BE2C (cell line): ENCODE data around the gene MATN1.

Experiments used
- DNase-seq: peaks from one replicate; pipeline ENCODE4 v3.0.0-alpha.2; 2020
- H3K27me3 ChIP-seq: fragments of 250-450 bp; sonication (Bioruptor Pico); 2 replicates; pipeline ENCODE4 v1.5.1; 2020; ENCODE audit warnings: mild to moderate bottlenecking
- H3K36me3 ChIP-seq: fragments of 250-450 bp; sonication (Bioruptor Pico); 2 replicates; pipeline ENCODE4 v1.5.1; 2020; ENCODE audit warnings: mild to moderate bottlenecking
- H3K4me1 ChIP-seq: fragments of 250-450 bp; sonication (Bioruptor Pico); 2 replicates; pipeline ENCODE4 v1.5.1; 2020
- H3K4me3 ChIP-seq: 2 replicates; pipeline ENCODE4 v1.5.1; 2011; ENCODE audit warnings: low read depth, low read length
- H3K9me3 ChIP-seq: fragments of 250-450 bp; sonication (Bioruptor Pico); 2 replicates; pipeline ENCODE4 v1.5.1; 2020
- TF ChIP-seq, protein P1 (sequence below): IDR thresholded peaks from 2 replicates; pipeline ENCODE4 v1.5.1; 2012; ENCODE audit warnings: mild to moderate bottlenecking, low read depth, low read length

MATN1 gene

DNA sequence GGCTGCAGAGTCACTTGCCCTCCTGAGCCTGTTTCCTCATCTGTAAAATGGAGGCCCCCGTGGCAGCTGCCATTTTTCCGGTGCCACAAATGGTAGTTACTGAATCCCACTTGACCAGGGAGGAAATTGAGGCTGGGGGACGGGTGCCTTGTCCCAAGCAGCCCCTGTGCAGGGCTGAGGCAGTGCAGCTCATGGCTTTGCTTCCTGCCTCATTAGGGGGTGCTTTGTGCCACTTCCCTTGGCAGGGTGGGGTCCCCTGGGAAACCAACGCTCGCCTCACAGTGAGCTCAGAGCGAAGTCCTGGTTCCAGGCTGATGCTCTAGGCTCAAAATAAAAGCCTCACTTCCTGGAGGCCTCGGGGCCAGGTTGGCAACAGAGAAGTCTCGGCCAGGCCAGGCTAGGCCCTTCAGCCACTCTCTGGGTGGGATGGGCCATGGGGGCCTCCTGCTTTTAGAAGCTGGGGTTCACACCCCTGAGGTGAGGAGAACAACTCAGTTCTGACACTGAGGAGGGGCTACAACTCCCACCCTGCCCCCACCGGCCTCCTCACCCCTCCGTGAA is 27.4 kb upstream of the MATN1 start:
- Histone ChIP-seq H3K4me1 (no peaks in the 10 kb centered on the region), H3K27me3 (no peaks in the 10 kb centered on the region), H3K36me3 (no peaks in the 10 kb centered on the region), H3K9me3 (no peaks in the 10 kb centered on the region), H3K4me3 (no peak overlapping the region)
- DNase-seq, result no peak
- TF ChIP-seq, protein P1, sequence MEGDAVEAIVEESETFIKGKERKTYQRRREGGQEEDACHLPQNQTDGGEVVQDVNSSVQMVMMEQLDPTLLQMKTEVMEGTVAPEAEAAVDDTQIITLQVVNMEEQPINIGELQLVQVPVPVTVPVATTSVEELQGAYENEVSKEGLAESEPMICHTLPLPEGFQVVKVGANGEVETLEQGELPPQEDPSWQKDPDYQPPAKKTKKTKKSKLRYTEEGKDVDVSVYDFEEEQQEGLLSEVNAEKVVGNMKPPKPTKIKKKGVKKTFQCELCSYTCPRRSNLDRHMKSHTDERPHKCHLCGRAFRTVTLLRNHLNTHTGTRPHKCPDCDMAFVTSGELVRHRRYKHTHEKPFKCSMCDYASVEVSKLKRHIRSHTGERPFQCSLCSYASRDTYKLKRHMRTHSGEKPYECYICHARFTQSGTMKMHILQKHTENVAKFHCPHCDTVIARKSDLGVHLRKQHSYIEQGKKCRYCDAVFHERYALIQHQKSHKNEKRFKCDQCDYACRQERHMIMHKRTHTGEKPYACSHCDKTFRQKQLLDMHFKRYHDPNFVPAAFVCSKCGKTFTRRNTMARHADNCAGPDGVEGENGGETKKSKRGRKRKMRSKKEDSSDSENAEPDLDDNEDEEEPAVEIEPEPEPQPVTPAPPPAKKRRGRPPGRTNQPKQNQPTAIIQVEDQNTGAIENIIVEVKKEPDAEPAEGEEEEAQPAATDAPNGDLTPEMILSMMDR, result no peak

DNA sequence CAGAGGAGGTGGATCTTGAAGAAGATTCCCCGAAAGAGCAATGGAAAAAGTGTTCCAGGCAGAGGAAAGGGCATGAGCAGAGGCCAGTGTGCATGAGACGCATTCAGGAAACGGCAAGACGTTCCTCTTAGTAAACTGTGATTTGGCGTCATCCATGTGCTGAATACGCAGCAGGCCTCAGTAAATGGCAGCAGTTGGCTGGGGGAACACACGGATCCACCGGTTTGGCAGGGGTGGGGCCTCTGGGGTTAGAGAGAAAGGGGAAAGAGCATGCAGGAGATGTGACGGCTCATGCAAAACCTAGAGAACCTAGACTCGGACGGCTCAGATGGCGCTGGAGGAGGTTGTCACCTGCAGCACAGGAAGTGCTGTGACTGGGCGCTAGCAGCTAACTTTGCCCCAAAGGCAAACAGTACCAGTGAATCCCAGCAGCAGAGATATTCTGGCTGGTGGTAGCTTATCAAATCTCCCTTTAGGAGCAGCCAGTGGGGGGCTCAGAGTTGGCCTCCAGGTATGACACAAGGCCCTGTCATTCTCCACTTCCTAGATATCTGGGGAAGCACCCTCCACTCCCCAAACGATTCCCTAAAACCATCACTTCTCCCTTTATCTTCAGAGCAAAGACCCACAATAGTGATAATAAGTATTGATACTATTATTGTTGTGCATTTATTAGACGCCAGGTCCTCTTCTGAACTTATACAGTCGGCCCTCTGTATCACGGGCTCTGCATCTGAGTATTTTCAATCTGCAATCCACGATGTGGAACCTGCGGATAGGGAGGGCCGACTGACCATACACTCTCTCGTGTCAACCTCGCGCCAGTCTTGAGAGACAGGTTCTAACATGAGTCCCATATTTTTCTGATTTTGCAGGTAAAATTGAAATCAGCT is 26.6 kb upstream of the MATN1 start:
- H3K27me3 ChIP-seq, result no peaks in the 10 kb centered on the region
- no peaks in the 10 kb centered on the region for H3K4me1 ChIP-seq

DNA sequence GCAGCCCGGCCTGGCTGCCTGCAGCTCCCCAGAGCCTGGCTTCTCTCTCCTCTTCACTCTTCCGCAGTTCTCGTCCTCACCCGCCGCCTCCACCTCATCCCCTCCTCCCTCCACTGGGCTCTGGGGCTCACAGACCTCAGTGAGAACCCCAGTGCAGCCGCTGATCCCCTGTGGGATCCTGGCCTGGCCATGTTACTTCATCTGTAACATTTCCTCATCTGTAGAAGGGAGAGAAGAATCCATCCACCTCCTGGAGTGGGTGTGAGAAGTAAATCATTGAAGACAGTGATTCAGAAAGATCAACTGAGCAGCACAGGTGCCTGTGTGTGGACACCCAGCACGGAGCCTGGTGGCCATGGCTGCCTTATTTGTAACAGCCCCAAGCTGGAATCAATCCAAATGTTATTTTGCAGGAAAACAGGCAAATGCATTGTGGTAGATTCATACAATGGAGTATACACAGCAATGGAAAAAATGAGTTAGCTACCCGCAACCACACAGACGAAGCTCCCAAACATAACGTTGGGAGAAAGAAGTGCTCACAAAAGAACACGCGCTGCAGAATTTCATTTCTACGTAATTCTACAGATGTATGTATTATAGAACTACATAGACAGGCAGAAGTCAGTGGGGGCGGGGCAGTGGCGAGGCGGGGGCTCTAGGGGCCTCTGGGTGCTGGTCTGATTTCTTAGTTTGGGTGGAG is 25.5 kb upstream of the MATN1 start:
- no peaks in the 10 kb centered on the region for H3K27me3 ChIP-seq
- DNase-seq, result no peak
- H3K4me3 ChIP-seq, result no peak overlapping the region
- H3K4me1 ChIP-seq, result no peaks in the 10 kb centered on the region
- no peaks in the 10 kb centered on the region for H3K9me3 ChIP-seq
- TF ChIP-seq, protein P1, result no peak
- H3K36me3 ChIP-seq, result no peaks in the 10 kb centered on the region

More for the DNA sequence above, 26.6 kb upstream of the MATN1 start:
- H3K36me3 ChIP-seq, result no peaks in the 10 kb centered on the region
- no peak for DNase-seq
- H3K4me3 ChIP-seq, result no peak overlapping the region
- TF ChIP-seq, protein P1, result no peak
- no peaks in the 10 kb centered on the region for H3K9me3 ChIP-seq

DNA sequence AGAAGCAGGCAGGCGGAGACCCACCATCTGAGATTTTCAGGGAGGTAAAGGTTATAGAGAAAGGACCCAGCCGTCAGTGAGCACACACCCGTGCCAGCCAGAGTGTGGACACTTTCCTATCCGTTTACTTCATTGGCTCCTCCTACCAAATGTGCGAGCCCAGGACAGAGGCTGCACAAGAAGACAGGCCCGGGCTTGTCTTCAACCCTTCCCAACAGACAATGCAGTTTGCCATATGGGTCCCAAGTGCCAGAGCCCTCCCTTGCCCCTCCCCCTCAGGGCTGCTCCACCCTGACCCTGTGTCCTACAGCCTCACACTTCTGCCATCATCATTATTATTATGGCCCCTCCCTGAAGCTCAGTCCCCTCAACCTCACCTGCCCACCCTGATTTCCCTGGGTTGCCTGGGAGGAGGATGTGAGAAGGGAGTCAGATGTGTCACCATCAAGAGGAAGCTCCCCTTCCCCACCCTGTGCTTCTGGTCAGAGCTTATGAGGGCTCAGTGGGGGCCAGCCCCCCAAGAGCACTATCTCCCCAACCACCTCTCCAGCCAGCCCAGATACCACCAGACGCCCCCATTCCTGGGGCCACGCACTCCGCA is 24.8 kb upstream of the MATN1 start:
- TF ChIP-seq, protein P1, result no peak
- DNase-seq, result no peak
- Histone ChIP-seq H3K36me3 (no peaks in the 10 kb centered on the region), H3K4me3 (no peak overlapping the region), H3K9me3 (no peaks in the 10 kb centered on the region), H3K4me1 (no peaks in the 10 kb centered on the region), H3K27me3 (no peaks in the 10 kb centered on the region)

DNA sequence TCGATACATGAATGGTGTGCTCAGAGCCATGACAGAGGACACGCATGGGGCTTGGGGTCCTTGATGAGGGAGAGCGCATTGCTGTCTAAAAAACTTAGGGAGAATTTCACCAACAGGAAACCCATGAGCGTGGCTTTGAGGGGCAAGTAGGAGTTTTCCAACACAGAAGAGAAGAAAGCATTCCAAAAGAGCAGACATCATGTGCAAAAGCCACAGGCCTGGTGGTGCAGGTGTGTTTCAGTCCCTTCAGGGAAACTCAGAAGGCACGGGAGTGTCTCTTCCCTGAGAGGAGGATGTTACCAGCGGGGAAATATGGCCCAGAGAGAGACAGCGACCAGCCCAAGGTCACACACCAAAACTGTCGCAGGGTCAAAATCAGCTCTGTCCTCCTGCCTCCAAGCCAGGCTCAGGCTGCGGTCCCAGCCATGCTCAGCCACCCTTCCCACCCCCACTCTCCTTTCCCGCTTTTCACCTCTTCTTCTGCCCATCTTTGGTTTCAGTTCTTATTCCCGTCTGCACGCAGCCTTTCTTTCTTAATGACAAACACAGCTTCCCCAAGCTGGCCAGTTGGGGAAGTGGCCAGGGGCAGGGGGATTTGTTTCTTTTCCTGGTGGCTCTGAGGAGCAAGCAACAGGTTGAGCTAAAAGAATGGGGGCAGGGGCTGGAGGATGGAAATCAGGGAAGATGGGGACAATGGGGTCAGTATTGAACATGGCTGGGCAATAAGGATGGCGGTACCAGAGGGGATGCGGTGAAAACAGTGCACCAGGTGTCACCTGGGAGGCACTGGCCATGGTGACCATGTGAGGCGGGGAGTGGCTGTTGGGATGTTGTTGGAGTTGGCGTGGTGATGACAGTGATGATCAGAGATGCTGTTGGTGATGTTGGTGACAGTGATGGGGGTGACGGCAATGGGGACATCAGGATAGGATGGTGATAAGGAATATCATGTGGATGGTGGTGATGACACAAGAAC is 23.9 kb upstream of the MATN1 start:
- TF ChIP-seq, protein P1, result no peak
- H3K9me3 ChIP-seq, result no peaks in the 10 kb centered on the region
- H3K36me3 ChIP-seq, result no peaks in the 10 kb centered on the region
- H3K27me3 ChIP-seq, result no peaks in the 10 kb centered on the region
- H3K4me3 ChIP-seq, result no peak overlapping the region
- no peak for DNase-seq
- no peaks in the 10 kb centered on the region for H3K4me1 ChIP-seq
